Activated naive CD8-positive, alpha-beta T cell (primary cell): ENCODE results near the gene ADGRB3.
"Not testable (repeated sequence)": the region's sequence is repeated elsewhere in the genome, so short reads cannot be mapped to it uniquely, and the experiment has no call there.

Source experiments
- H3K27ac Mint-ChIP-seq: one replicate; pipeline ENCODE4 v1.8.0; 2021; ENCODE audit warnings: mixed read lengths
- H3K27me3 Mint-ChIP-seq: one replicate; pipeline ENCODE4 v1.8.0; 2021; ENCODE audit warnings: mixed read lengths
- H3K36me3 Mint-ChIP-seq: one replicate; pipeline ENCODE4 v1.8.0; 2021; ENCODE audit warnings: mixed read lengths
- H3K4me1 Mint-ChIP-seq: one replicate; pipeline ENCODE4 v1.8.0; 2021; ENCODE audit warnings: low read depth, mixed read lengths
- H3K4me3 Mint-ChIP-seq: one replicate; pipeline ENCODE4 v1.8.0; 2021; ENCODE audit warnings: mild to moderate bottlenecking, mixed read lengths
- H3K9me3 Mint-ChIP-seq: one replicate; pipeline ENCODE4 v1.8.0; 2021; ENCODE audit warnings: low read depth, mixed read lengths

The ADGRB3 gene

GRCh38 chr6:68730291-68731054 is 95.4 kb downstream of the ADGRB3 start:
- Mint-ChIP-seq H3K4me3 (no peak overlapping the region), H3K27ac (no peak overlapping the region), H3K36me3 (no peaks in the 10 kb centered on the region), H3K27me3 (no peaks in the 10 kb centered on the region), H3K4me1 (no peaks in the 10 kb centered on the region), H3K9me3 (no peaks in the 10 kb centered on the region)

DNA sequence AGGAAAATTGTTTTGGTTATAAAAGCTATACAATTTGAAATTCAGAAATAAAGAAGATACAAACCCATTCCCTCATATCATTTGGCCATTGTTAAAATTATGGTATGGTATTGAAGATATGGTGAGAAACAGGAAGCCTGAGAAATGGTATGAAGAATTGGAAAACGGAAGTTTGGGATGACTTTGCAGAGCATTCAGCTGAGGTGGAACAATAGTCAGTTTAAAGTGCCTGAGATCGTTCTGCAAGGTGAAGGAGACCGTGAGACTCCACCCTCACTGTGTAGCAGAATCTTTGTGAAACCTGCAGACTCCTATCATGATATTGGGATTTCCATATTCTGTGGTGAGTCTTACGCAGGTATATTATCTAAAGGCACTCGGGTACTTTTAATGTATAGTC is 97.3 kb downstream of the ADGRB3 start:
- Mint-ChIP-seq H3K27ac (no peak overlapping the region), H3K27me3 (no peaks in the 10 kb centered on the region)

GRCh38 chr6:68735866-68736265 is 100.8 kb downstream of the ADGRB3 start:
- no peaks in the 10 kb centered on the region for H3K36me3 Mint-ChIP-seq
- no peaks in the 10 kb centered on the region for H3K27me3 Mint-ChIP-seq
- H3K4me1 Mint-ChIP-seq = peaks cover 6% of the 10 kb centered on the region
- H3K9me3 Mint-ChIP-seq = no peaks in the 10 kb centered on the region
- H3K27ac Mint-ChIP-seq = no peak overlapping the region
- H3K4me3 Mint-ChIP-seq = no peak overlapping the region

More for the DNA sequence above, 97.3 kb downstream of the ADGRB3 start:
- no peaks in the 10 kb centered on the region for H3K4me1 Mint-ChIP-seq
- no peaks in the 10 kb centered on the region for H3K9me3 Mint-ChIP-seq
- no peaks in the 10 kb centered on the region for H3K36me3 Mint-ChIP-seq
- no peak overlapping the region for H3K4me3 Mint-ChIP-seq

DNA sequence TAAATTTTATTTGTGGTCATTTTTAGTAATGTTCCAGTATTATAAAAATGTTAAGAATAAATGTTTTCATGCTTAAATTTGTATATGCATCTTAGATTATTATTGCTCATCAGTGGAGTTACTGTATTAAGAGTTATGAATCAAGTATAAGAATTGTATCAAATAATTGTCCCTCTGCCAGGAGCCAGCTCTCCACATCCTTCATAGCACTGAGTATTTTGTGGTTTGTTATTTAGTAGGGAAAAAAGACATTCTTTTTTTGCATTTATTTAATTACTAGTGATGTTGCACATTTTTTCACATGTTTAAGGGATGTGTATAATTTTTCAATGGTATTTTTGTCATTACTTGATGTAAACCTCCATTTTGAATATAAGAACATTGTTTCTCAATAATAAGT is 102.0 kb downstream of the ADGRB3 start:
- Mint-ChIP-seq H3K4me3 (no peak overlapping the region), H3K27ac (no peak overlapping the region), H3K9me3 (no peaks in the 10 kb centered on the region), H3K27me3 (no peaks in the 10 kb centered on the region), H3K4me1 (peaks cover 11% of the 10 kb centered on the region), H3K36me3 (no peaks in the 10 kb centered on the region)

DNA sequence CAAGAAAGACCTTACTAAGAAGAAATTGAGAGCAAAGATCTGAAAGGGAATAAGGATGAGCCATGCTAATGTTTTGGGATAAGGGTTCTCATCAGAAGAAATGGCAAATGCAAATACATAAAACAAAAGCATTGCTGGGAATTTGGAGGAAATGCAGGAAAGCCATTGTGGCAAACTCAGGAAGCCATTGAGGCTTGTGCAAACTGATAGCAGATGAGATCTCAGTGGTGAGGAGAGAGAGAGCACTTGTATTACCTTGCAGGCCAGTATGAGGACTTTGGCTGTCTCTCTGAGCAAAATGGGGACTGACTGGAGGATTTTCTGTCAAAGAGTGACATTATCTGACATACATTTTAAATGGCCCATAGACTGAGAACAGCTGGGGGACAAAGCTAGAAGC is 103.0 kb downstream of the ADGRB3 start:
- H3K36me3 Mint-ChIP-seq = no peaks in the 10 kb centered on the region
- H3K4me3 Mint-ChIP-seq = no peak overlapping the region
- no peak overlapping the region for H3K27ac Mint-ChIP-seq
- H3K9me3 Mint-ChIP-seq = no peaks in the 10 kb centered on the region
- no peaks in the 10 kb centered on the region for H3K27me3 Mint-ChIP-seq
- peaks cover 12% of the 10 kb centered on the region for H3K4me1 Mint-ChIP-seq

DNA sequence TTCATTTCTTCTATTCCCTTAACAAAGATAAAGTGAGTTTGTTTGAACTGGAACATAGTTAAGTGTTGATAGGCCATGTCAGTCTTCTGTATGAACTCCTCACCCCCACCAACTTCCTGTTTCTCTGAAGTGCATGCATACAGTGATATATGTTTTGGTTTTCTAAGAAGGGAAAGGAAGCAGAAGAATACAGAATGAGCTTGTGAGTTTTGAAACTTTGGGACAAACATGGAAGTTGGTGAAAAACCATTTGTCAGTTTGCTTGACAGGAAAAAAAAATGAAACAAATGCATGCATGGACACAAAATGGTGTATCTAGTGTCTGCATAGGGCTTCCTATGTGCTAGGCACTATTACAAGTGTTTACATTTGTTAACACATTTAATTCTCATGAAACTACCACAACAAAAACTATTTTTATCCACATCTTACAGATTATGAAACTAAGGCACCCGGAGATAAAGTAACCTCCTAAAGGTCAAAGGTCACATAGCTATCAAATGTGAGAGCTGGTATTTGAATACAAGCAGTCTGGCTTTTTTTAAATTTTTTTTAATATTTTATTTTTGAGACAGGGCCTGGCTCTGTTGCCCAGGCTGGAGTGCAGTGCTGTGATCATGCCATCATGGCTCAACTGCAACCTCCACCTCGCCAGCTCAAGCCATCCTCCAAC is 105.9 kb downstream of the ADGRB3 start:
- Mint-ChIP-seq H3K4me1 (peaks cover 12% of the 10 kb centered on the region), H3K9me3 (no peaks in the 10 kb centered on the region), H3K27me3 (no peaks in the 10 kb centered on the region), H3K4me3 (no peak overlapping the region), H3K36me3 (no peaks in the 10 kb centered on the region), H3K27ac (no peak overlapping the region)

GRCh38 chr6:68741501-68742386 is 106.7 kb downstream of the ADGRB3 start:
- Mint-ChIP-seq H3K4me1 (peaks cover 12% of the 10 kb centered on the region), H3K27me3 (no peaks in the 10 kb centered on the region), H3K36me3 (no peaks in the 10 kb centered on the region), H3K9me3 (no peaks in the 10 kb centered on the region), H3K27ac (no peak overlapping the region), H3K4me3 (no peak overlapping the region)

- Mint-ChIP-seq H3K27me3 (no peaks in the 10 kb centered on the region), H3K36me3 (no peaks in the 10 kb centered on the region), H3K9me3 (no peaks in the 10 kb centered on the region), H3K4me3 (no peak overlapping the region), H3K4me1 (peaks cover 12% of the 10 kb centered on the region), H3K27ac (no peak overlapping the region)
Observed at GRCh38 chr6:68743099-68743498, 108.0 kb downstream of the ADGRB3 start.

GRCh38 chr6:68744376-68744775 is 109.3 kb downstream of the ADGRB3 start:
- H3K9me3 Mint-ChIP-seq, H3K27me3 Mint-ChIP-seq, H3K27ac Mint-ChIP-seq: not testable (repeated sequence)

GRCh38 chr6:68746376-68746775 is 111.3 kb downstream of the ADGRB3 start:
- H3K9me3 Mint-ChIP-seq = no peaks in the 10 kb centered on the region
- H3K36me3 Mint-ChIP-seq = no peaks in the 10 kb centered on the region
- no peak overlapping the region for H3K27ac Mint-ChIP-seq
- H3K27me3 Mint-ChIP-seq = no peaks in the 10 kb centered on the region
- no peak overlapping the region for H3K4me3 Mint-ChIP-seq
- peaks cover 3% of the 10 kb centered on the region for H3K4me1 Mint-ChIP-seq

More at GRCh38 chr6:68744376-68744775, 109.3 kb downstream of the ADGRB3 start:
- H3K36me3 Mint-ChIP-seq, H3K4me3 Mint-ChIP-seq: not testable (repeated sequence)
- peaks cover 12% of the 10 kb centered on the region for H3K4me1 Mint-ChIP-seq

DNA sequence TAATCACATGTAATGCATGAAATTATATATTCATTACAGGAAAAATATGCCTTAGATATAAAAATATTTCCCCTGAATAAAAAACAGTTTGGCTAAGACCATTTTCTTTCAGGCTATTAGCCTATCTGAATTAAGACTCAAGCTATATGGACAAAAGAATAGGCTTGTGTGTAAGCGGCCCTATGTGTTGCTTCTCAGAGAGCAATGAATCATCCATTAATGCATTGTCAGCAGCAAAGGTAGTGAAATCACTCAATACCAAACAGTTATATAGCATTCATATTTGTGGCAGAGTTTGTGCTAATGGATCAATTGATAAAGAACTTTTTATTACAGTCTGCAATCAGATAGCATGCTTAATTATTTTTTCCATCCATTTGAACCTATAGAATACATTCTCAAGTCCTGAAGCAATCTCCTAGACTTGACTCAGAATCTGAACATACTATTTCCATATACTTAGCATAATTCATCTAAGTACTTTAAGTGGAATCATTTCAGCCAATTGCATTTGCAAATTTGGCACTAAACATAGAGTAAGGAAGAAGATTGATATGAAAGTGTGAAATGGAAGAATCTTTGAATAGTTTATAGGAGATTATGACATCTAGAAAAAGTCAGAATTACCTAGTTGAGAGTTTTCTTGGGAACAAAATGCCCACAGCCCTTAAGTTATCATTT is 112.2 kb downstream of the ADGRB3 start:
- no peak overlapping the region for H3K4me3 Mint-ChIP-seq
- no peaks in the 10 kb centered on the region for H3K9me3 Mint-ChIP-seq
- no peaks in the 10 kb centered on the region for H3K27me3 Mint-ChIP-seq
- H3K27ac Mint-ChIP-seq = no peak overlapping the region
- H3K4me1 Mint-ChIP-seq = no peaks in the 10 kb centered on the region
- H3K36me3 Mint-ChIP-seq = no peaks in the 10 kb centered on the region

- H3K4me3 Mint-ChIP-seq, H3K4me1 Mint-ChIP-seq, H3K27ac Mint-ChIP-seq, H3K9me3 Mint-ChIP-seq, H3K36me3 Mint-ChIP-seq, H3K27me3 Mint-ChIP-seq: not testable (repeated sequence)
Observed at GRCh38 chr6:68747832-68748231, 112.8 kb downstream of the ADGRB3 start.

- Mint-ChIP-seq H3K4me1 (no peaks in the 10 kb centered on the region), H3K27ac (no peak overlapping the region), H3K4me3 (no peak overlapping the region), H3K27me3 (peaks cover 2% of the 10 kb centered on the region), H3K9me3 (no peaks in the 10 kb centered on the region), H3K36me3 (no peaks in the 10 kb centered on the region)
Observed at GRCh38 chr6:68754681-68755213, 119.7 kb downstream of the ADGRB3 start.
